ENCODE data around the gene CHMP4A.

Gene CHMP4A

GRCh38 chr14:24198814-24199524, 14.3 kb downstream of the CHMP4A start:
- no peak overlapping the region for H3K4me3 Mint-ChIP-seq

DNA sequence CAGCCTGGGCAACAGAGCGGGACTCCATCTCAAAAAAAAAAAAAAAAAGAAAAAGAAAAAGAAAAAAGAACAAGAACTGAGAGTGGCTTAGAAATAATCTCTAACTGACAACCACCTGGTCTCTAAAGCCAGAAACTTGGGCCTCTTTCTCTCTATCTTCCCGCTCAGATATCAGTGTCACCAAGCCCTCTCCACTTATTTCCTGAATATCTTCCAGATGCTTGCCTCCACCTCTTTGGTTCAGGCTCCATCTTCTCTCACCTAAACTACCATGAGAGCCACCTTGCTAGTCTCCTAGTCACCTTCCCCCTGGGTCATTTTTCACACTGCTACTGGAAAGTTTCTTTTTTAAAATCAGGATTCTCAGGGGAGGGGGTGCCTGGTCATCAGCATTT, 16.2 kb downstream of the CHMP4A start:
- H3K36me3 Mint-ChIP-seq (ENCODE audit: low read depth): peaks cover 46% of the 10 kb centered on the region
- ATAC-seq: no peak
- H3K4me3 Mint-ChIP-seq: peak overlapping the region; percentile 88
- DNase-seq: no peak
- H3K27ac Mint-ChIP-seq: peak overlapping the region; percentile 96
- H3K4me1 Mint-ChIP-seq: peaks cover 50% of the 10 kb centered on the region
- H3K9me3 Mint-ChIP-seq: peaks cover 3% of the 10 kb centered on the region
- no peaks in the 10 kb centered on the region for H3K27me3 Mint-ChIP-seq

More at GRCh38 chr14:24198814-24199524, 14.3 kb downstream of the CHMP4A start:
- DNase-seq (no peak), ATAC-seq (no peak)
- H3K27ac Mint-ChIP-seq: no peak overlapping the region
- H3K27me3 Mint-ChIP-seq: no peaks in the 10 kb centered on the region
- H3K9me3 Mint-ChIP-seq: peaks cover 9% of the 10 kb centered on the region
- H3K36me3 Mint-ChIP-seq (ENCODE audit: low read depth): peaks cover 48% of the 10 kb centered on the region
- H3K4me1 Mint-ChIP-seq: peaks cover 39% of the 10 kb centered on the region

GRCh38 chr14:24196071-24197055, 16.9 kb downstream of the CHMP4A start:
- peaks cover 44% of the 10 kb centered on the region for H3K36me3 Mint-ChIP-seq (ENCODE audit: low read depth)
- H3K4me1 Mint-ChIP-seq: peaks cover 56% of the 10 kb centered on the region
- H3K27ac Mint-ChIP-seq: peak overlapping the region; percentile 96
- no peak for ATAC-seq
- peak; percentile 22 for DNase-seq
- H3K27me3 Mint-ChIP-seq: no peaks in the 10 kb centered on the region
- peak overlapping the region; percentile 88 for H3K4me3 Mint-ChIP-seq
- H3K9me3 Mint-ChIP-seq: peaks cover 3% of the 10 kb centered on the region

- peaks cover 42% of the 10 kb centered on the region for H3K36me3 Mint-ChIP-seq (ENCODE audit: low read depth)
- H3K27ac Mint-ChIP-seq: peak within 1 kb of the TSS; percentile 96
- peak; percentile 92 for ATAC-seq
- H3K27me3 Mint-ChIP-seq: no peaks in the 10 kb centered on the region
- peaks cover 57% of the 10 kb centered on the region for H3K4me1 Mint-ChIP-seq
- H3K4me3 Mint-ChIP-seq: peak within 1 kb of the TSS; percentile 88
- H3K9me3 Mint-ChIP-seq: peaks cover 3% of the 10 kb centered on the region
- DNase-seq: peak; percentile 89
Observed at GRCh38 chr14:24195186-24196070, 17.9 kb downstream of the CHMP4A start, which contains the start of gene TM9SF1. TSS of gene TM9SF1 (minus strand) at chr14:24195441. CDS start at chr14:24195019, 422 bp downstream.

GRCh38 chr14:24194873-24195185, 18.5 kb downstream of the CHMP4A start:
- DNase-seq (no peak), ATAC-seq (no peak)
- Mint-ChIP-seq H3K4me1 (peaks cover 57% of the 10 kb centered on the region), H3K27ac (peak overlapping the region; percentile 96), H3K36me3 (ENCODE audit: low read depth) (peaks cover 40% of the 10 kb centered on the region), H3K4me3 (peak overlapping the region; percentile 88), H3K9me3 (peaks cover 3% of the 10 kb centered on the region), H3K27me3 (no peaks in the 10 kb centered on the region)

DNA sequence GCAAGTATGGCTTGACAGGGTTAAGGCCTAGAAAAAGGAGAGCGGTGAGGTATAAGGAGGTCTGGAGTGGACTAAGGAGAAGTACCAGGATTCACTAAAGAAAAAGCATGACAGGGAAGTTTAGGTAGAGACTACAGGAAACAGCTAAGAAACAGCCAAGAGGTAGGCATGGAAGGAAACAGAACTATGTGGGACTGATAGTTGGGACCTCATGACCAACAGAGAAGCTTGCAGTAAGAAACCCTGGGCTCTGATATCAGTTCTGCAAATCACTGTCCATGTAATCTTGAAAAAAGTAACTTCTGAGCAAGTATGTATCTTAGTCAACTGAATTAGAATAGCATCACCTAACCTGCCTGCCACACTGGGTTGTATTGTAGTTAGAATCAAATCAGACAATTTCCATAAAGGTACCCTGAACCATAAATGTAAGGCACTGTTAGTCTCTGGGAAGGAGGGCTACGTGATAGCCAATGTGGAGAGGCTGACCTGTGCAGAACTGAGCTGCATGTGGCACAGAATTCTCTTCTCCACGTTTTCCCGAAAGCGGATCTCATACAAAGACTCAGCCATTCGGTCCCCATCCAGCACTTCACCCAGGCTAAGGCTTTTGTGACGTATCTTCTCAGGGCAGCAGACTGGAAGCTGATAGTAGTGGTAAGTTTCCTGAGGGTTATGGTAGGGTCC, 19.0 kb downstream of the CHMP4A start:
- ATAC-seq (no peak), DNase-seq (no peak)
- Mint-ChIP-seq H3K36me3 (ENCODE audit: low read depth) (peaks cover 38% of the 10 kb centered on the region), H3K4me3 (peak overlapping the region; percentile 88), H3K9me3 (peaks cover 3% of the 10 kb centered on the region), H3K4me1 (peaks cover 57% of the 10 kb centered on the region), H3K27ac (peak overlapping the region; percentile 96), H3K27me3 (no peaks in the 10 kb centered on the region)

DNA sequence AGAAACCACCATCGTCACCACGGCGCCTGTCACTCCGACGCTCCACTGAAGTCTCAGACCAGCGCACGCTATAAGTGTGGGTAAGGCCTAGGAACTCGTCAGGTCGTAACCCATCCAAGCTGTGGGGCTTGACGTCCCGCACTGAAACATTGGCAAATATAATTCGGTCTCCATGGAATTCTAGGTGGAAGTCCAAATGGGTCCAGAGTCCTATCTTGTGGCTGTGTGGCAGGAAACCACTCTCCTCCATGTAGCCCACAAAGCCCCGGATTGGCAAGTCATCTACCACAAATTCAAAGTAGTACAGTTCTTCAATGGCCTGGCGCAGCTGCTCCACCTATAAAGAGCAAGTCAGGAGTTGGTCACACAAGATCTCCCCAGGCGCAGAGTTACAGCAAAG, 20.4 kb downstream of the CHMP4A start:
- Mint-ChIP-seq H3K27me3 (no peaks in the 10 kb centered on the region), H3K4me3 (no peak overlapping the region), H3K27ac (no peak overlapping the region), H3K4me1 (peaks cover 51% of the 10 kb centered on the region), H3K36me3 (ENCODE audit: low read depth) (peaks cover 34% of the 10 kb centered on the region), H3K9me3 (no peaks in the 10 kb centered on the region)
- ATAC-seq (no peak), DNase-seq (no peak)

GRCh38 chr14:24190416-24190815, 22.9 kb downstream of the CHMP4A start:
- no peak for DNase-seq
- Mint-ChIP-seq H3K36me3 (ENCODE audit: low read depth) (peaks cover 45% of the 10 kb centered on the region), H3K27me3 (no peaks in the 10 kb centered on the region), H3K27ac (no peak overlapping the region), H3K4me1 (peaks cover 50% of the 10 kb centered on the region), H3K4me3 (no peak overlapping the region), H3K9me3 (no peaks in the 10 kb centered on the region)
- no peak for ATAC-seq

DNA sequence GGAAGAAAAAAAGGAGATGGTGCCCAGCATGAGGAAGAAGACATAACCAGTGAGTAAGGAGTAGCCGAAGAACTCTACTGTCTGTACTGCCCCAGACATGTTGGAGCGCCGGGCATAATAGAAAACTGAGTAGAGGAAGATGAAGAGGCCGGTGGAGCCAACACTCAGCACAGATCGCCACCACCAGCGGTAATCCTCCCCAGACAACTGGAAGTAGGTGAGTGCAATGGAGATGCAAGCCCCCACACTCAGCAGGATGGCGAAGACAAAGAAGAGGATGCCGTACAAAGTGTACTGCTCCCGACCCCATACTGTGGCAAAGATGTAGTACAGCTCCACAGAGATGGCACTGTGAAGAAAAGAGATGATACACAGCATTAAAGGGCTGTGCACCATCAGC, 23.8 kb downstream of the CHMP4A start:
- ATAC-seq: no peak
- Mint-ChIP-seq H3K27me3 (no peaks in the 10 kb centered on the region), H3K4me3 (peak overlapping the region; percentile 84), H3K36me3 (ENCODE audit: low read depth) (peaks cover 47% of the 10 kb centered on the region), H3K27ac (peak overlapping the region; percentile 88), H3K4me1 (peaks cover 42% of the 10 kb centered on the region), H3K9me3 (no peaks in the 10 kb centered on the region)
- DNase-seq: no peak

- peaks cover 46% of the 10 kb centered on the region for H3K36me3 Mint-ChIP-seq (ENCODE audit: low read depth)
- H3K4me1 Mint-ChIP-seq: peaks cover 38% of the 10 kb centered on the region
- DNase-seq: no peak
- no peak for ATAC-seq
- peak overlapping the region; percentile 84 for H3K4me3 Mint-ChIP-seq
- no peaks in the 10 kb centered on the region for H3K27me3 Mint-ChIP-seq
- peak overlapping the region; percentile 88 for H3K27ac Mint-ChIP-seq
- H3K9me3 Mint-ChIP-seq: no peaks in the 10 kb centered on the region
Observed at GRCh38 chr14:24189059-24189375, 24.3 kb downstream of the CHMP4A start.

DNA sequence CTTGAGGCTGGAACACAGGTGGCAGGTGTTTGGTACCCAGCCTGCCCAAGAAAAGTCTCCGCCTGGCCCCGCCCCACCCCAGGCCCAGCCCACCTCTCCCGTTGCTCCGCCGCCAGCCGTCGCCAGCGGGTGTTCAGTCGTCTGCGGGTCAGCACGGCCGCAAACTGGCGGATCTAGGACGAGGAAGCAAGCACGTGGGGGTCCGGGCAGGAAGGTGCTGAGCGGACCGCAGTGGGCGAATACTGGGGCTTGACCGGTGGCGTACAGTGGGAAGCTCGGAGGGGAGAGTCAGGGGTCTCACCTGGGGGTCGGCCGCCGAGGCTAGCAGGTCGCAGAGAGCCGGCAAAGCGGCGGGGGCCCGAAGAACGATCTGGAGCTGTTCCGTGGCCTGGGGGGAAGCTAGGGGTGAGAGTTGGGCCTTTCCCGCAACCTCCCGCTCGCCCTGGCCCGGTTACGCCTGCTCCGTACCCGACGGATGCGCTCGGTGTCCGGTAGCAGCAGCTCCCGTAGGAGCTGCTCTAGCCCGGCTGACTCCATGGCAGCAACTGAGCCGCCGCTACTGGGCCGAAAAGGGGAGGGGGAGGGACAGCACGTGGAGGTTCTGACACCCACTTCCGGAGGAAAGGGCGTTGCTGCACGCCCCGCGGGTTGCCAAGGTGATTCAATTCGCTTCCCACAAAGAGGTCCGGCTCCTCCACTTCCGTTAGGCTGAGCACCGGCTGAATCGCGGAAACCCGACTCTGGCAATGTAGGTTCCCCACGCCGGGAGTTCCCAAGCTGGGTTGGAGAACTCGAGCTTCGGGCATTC, 24.8 kb downstream of the CHMP4A start, which contains the start of gene IPO4:
IPO4 (minus strand) TSS at position 566 of the 808 bp plus-strand sequence; CDS start at position 537, 29 bp downstream.
- Mint-ChIP-seq H3K4me1 (peaks cover 35% of the 10 kb centered on the region), H3K36me3 (ENCODE audit: low read depth) (peaks cover 46% of the 10 kb centered on the region), H3K4me3 (peak within 1 kb of the TSS; percentile 84), H3K9me3 (no peaks in the 10 kb centered on the region), H3K27ac (peak within 1 kb of the TSS; percentile 88), H3K27me3 (no peaks in the 10 kb centered on the region)
- DNase-seq (peak; percentile 93), ATAC-seq (peak; percentile 95)

DNA sequence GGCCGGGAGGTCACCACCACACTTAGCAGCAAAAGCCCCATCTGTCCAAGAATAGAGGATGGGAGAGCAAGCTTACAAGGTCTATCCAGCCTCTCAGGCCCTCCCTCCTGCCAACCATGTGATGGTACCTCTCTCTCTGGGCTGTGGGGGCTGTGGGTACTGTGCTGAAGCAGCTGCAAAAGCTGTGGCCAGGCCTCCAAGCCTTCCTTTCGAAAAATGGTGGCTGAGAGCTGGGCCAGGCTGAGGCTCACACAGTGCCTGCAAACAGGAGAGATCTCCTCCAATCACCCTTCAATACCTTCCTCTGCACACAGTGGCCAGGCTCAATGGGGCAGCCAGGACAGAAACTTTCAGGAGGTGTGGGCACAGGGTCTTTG, 25.8 kb downstream of the CHMP4A start:
- ATAC-seq: no peak
- H3K27ac Mint-ChIP-seq: peak overlapping the region; percentile 88
- H3K36me3 Mint-ChIP-seq (ENCODE audit: low read depth): peaks cover 44% of the 10 kb centered on the region
- H3K4me1 Mint-ChIP-seq: peaks cover 28% of the 10 kb centered on the region
- peak overlapping the region; percentile 84 for H3K4me3 Mint-ChIP-seq
- H3K27me3 Mint-ChIP-seq: no peaks in the 10 kb centered on the region
- no peaks in the 10 kb centered on the region for H3K9me3 Mint-ChIP-seq
- no peak for DNase-seq

All from activated naive CD8-positive, alpha-beta T cell treated with anti-CD3 and anti-CD28 coated beads, Interleukin-2, amount 50 U/mL, for 24 hours (primary cell).